ENCODE results near the gene BCS1L. TPM values are rescaled to one million over a fixed set of nuclear protein-coding genes. Genes with fewer than 3 reads are reported as not detected.

Gene BCS1L
- total and polyA plus RNA-seq, 10 donors: 16.4 to 47.3 (median 32.9) TPM

DNA sequence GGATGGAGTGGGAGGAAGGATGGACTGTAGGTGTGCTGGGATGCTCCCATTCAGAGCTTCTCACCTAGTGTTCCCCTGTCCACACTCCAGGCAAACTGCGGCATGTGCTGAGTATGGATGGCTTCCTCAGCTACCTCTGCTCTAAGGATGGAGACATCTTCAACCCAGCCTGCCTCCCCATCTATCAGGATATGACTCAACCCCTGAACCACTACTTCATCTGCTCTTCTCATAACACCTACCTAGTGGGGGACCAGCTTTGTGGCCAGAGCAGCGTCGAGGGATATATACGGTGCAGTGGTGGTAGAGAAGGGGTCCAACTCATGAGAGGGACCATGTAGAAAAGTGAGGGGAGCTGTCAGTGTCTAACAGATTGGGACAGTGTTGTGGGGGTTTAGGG, 31.5 kb upstream of the BCS1L start:
- H3K9me3 ChIP-seq: no peaks in the 10 kb centered on the region
- H3K36me3 ChIP-seq: peaks cover 0 to 2% (median 0%) of the 10 kb centered on the region in 6 donors
- H3K27me3 ChIP-seq (replicated peaks in 1 of 7): no peaks in the 10 kb centered on the region
- TF ChIP-seq, protein P1, sequence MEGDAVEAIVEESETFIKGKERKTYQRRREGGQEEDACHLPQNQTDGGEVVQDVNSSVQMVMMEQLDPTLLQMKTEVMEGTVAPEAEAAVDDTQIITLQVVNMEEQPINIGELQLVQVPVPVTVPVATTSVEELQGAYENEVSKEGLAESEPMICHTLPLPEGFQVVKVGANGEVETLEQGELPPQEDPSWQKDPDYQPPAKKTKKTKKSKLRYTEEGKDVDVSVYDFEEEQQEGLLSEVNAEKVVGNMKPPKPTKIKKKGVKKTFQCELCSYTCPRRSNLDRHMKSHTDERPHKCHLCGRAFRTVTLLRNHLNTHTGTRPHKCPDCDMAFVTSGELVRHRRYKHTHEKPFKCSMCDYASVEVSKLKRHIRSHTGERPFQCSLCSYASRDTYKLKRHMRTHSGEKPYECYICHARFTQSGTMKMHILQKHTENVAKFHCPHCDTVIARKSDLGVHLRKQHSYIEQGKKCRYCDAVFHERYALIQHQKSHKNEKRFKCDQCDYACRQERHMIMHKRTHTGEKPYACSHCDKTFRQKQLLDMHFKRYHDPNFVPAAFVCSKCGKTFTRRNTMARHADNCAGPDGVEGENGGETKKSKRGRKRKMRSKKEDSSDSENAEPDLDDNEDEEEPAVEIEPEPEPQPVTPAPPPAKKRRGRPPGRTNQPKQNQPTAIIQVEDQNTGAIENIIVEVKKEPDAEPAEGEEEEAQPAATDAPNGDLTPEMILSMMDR (IDR thresholded peaks at IDR 0.05 in 8 of 11, conservative IDR thresholded peaks at IDR 0.05 in 3 of 11): no peak
- no peak for TF ChIP-seq POLR2AphosphoS5 (IDR thresholded peaks at IDR 0.05)
- TF ChIP-seq POLR2A (IDR thresholded peaks at IDR 0.05): no peak
- H3K4me3 ChIP-seq: no peak overlapping the region
- DNase-seq: no peak
- H3K27ac ChIP-seq: no peak overlapping the region
- intact Hi-C loops (cut with DNase I; ENCODE audit: low total_unique reads): no loop called here
- peaks cover 0 to 4% (median 2%) of the 10 kb centered on the region in 6 donors for H3K4me1 ChIP-seq
- 87 to 99% (median 95%) methylated on average over 3 to 4 of the region's 4 CpGs for whole genome bisulfite sequencing, 5 donors

DNA sequence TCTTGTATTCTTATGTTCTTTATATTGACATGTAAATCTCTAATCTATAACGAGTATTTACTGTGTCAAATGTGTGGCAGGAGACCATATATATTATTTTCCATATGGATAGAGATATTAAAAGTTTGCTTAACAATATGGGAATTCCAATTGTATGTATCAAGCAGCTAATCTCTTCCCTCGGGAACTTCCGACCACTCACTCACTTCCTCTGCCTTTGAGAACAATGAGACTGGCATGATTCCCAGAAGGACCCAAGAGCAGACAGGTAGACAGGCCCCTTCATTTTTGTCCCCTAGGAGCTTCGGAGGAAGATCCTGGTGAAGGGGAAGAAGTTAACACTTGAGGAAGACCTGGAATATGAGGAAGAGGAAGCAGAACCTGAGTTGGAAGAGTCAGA, 27.6 kb upstream of the BCS1L start:
- no peak for DNase-seq
- Histone ChIP-seq H3K27ac (no peak overlapping the region), H3K9me3 (no peaks in the 10 kb centered on the region), H3K27me3 (replicated peaks in 1 of 7) (no peaks in the 10 kb centered on the region), H3K4me3 (no peak overlapping the region), H3K36me3 (peaks cover 0 to 41% (median 35%) of the 10 kb centered on the region in 6 donors), H3K4me1 (no peaks in the 10 kb centered on the region)
- TF ChIP-seq POLR2AphosphoS5 (IDR thresholded peaks at IDR 0.05): no peak
- TF ChIP-seq, protein P1 (IDR thresholded peaks at IDR 0.05 in 8 of 11, conservative IDR thresholded peaks at IDR 0.05 in 3 of 11): no peak
- TF ChIP-seq POLR2A (IDR thresholded peaks at IDR 0.05): no peak
- intact Hi-C loops (cut with DNase I; ENCODE audit: low total_unique reads): no loop called here
- WGBS, 5 donors: 64 to 82% (median 70%) methylated on average over 4 of the region's 4 CpGs

DNA sequence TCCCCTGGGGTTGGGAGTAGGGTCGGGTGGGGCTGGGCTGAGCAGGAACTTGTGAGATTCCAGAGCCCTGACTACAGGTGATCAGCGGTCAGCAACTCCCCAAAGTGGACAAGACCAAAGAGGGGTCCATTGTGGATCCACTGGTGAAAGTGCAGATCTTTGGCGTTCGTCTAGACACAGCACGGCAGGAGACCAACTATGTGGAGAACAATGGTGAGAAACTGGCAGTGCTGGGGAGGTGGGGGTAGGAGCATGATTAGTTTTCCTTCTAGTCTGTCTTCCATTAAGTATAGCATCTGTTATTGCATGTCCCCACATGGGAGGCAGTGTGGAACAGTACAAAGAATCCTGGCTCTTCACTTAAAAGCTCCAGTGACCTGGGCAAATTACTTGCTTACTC, 23.8 kb upstream of the BCS1L start:
- H3K27me3 ChIP-seq (replicated peaks in 1 of 7): no peaks in the 10 kb centered on the region
- H3K9me3 ChIP-seq: no peaks in the 10 kb centered on the region
- TF ChIP-seq POLR2A (IDR thresholded peaks at IDR 0.05) (no peak), POLR2AphosphoS5 (IDR thresholded peaks at IDR 0.05) (no peak)
- TF ChIP-seq, protein P1 (IDR thresholded peaks at IDR 0.05 in 8 of 11, conservative IDR thresholded peaks at IDR 0.05 in 3 of 11): no peak
- no peak for DNase-seq
- H3K4me1 ChIP-seq: no peaks in the 10 kb centered on the region
- H3K27ac ChIP-seq: no peak overlapping the region
- H3K36me3 ChIP-seq: peaks cover 4 to 80% (median 72%) of the 10 kb centered on the region in 6 donors
- WGBS, 5 donors: 95 to 98% (median 97%) methylated on average over 5 of the region's 5 CpGs
- H3K4me3 ChIP-seq: no peak overlapping the region
- intact Hi-C loops (cut with DNase I; ENCODE audit: low total_unique reads): no loop called here

- DNase-seq: no peak
Observed at GRCh38 chr2:218638372-218638771, 21.1 kb upstream of the BCS1L start.

More at GRCh38 chr2:218638372-218638771, 21.1 kb upstream of the BCS1L start:
- H3K27ac ChIP-seq: no peak overlapping the region
- 96 to 98% (median 97%) methylated on average over 18 of the region's 18 CpGs for WGBS, 5 donors
- no peaks in the 10 kb centered on the region for H3K4me1 ChIP-seq
- TF ChIP-seq POLR2AphosphoS5 (IDR thresholded peaks at IDR 0.05) (peak in 1 of 3 donors; percentile 50), POLR2A (IDR thresholded peaks at IDR 0.05) (no peak)
- TF ChIP-seq, protein P1 (IDR thresholded peaks at IDR 0.05 in 8 of 11, conservative IDR thresholded peaks at IDR 0.05 in 3 of 11): no peak
- intact Hi-C loops (cut with DNase I; ENCODE audit: low total_unique reads): no loop called here
- H3K4me3 ChIP-seq: no peak overlapping the region
- H3K9me3 ChIP-seq: no peaks in the 10 kb centered on the region
- H3K27me3 ChIP-seq (replicated peaks in 1 of 7): no peaks in the 10 kb centered on the region
- peaks cover 4 to 100% (median 92%) of the 10 kb centered on the region in 6 donors for H3K36me3 ChIP-seq

Measured in spleen (tissue), 11 donors.